NT2/D1 (cell line): ENCODE results near the gene SMIM13.

Experiments
- SUZ12 ChIP-seq: IDR thresholded peaks from 2 replicates; pipeline ENCODE4 v1.6.1; 2011; ENCODE audit not compliant: insufficient read length, insufficient read depth; ENCODE audit errors: extremely low read depth
- YY1 ChIP-seq: IDR thresholded peaks from 2 replicates; pipeline ENCODE4 v1.6.1; 2011; ENCODE audit not compliant: insufficient read length, insufficient read depth
- ZNF274 ChIP-seq: IDR thresholded peaks from 2 replicates; pipeline ENCODE4 v1.6.1; 2011; ENCODE audit warnings: mild to moderate bottlenecking, low read depth, low read length

DNA sequence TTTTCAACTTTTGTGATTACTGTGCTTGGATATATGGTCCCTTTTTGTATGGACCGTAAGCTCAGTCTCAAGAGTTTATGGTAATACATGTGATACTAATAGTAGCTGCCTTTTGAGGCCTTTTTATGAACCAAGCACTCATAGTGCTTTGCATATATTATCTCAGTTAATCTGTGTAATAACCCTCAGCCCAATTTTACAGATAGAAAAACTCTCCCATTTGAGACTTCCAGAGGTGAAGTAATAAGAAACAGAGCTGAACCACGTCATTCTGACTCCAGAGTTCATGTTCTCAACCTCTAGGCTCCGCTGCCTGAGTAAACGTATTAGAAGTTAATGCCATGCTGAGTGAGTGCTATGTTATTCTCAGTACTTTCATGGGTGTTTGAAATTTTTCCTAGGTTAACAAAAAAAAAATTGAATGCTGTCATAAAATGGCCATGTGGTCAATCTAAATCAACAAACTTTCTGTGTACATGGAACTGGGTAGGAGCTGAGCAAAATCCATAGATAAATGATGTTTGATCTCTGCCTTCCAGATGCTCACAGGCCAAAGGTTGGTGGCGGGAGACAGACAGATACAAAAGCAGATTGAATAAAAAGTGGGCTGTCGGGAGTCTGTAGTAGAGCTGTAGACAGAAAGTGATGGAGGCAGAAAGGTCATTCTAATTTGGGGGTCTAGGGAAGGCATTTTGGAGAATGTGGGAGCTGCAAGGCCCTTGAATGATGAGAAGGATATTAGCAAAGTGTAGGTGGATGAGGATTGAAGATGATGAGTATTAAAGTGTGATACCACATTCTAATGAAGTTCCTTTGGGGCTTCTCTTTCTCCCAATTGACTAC is 26.9 kb upstream of the SMIM13 start:
- TF ChIP-seq ZNF274 (no peak), YY1 (no peak), SUZ12 (no peak)
